ENCODE measurements around the gene ALDH8A1.

Gene ALDH8A1

DNA sequence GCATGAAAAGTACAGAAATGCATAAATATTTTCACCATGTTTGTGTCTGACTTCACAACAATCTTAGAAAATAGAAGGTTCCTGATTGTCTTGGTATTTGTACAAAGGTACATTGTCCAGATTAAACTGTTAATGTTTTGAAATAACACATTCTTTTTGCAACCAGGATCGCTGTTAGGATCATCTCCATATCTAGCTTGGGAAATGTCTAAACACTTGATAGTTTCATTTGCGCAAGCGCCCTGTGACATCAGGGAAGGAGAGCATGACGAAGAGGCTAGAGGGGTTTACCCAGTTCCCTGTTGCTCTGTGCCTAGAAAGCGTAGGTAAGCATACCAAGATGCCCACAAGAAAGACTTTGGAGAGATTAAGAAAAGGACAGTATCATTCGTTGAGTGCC lies 19.4 kb downstream of the ALDH8A1 start:
- no peak overlapping the region for H3K4me3 ChIP-seq (ENCODE audit: low read length)
- no peak for DNase-seq (ENCODE audit: low read depth)
- TF ChIP-seq, protein P1, sequence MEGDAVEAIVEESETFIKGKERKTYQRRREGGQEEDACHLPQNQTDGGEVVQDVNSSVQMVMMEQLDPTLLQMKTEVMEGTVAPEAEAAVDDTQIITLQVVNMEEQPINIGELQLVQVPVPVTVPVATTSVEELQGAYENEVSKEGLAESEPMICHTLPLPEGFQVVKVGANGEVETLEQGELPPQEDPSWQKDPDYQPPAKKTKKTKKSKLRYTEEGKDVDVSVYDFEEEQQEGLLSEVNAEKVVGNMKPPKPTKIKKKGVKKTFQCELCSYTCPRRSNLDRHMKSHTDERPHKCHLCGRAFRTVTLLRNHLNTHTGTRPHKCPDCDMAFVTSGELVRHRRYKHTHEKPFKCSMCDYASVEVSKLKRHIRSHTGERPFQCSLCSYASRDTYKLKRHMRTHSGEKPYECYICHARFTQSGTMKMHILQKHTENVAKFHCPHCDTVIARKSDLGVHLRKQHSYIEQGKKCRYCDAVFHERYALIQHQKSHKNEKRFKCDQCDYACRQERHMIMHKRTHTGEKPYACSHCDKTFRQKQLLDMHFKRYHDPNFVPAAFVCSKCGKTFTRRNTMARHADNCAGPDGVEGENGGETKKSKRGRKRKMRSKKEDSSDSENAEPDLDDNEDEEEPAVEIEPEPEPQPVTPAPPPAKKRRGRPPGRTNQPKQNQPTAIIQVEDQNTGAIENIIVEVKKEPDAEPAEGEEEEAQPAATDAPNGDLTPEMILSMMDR (conservative IDR thresholded peaks at IDR 0.05; ENCODE audit: low read depth, low read length): no peak

DNA sequence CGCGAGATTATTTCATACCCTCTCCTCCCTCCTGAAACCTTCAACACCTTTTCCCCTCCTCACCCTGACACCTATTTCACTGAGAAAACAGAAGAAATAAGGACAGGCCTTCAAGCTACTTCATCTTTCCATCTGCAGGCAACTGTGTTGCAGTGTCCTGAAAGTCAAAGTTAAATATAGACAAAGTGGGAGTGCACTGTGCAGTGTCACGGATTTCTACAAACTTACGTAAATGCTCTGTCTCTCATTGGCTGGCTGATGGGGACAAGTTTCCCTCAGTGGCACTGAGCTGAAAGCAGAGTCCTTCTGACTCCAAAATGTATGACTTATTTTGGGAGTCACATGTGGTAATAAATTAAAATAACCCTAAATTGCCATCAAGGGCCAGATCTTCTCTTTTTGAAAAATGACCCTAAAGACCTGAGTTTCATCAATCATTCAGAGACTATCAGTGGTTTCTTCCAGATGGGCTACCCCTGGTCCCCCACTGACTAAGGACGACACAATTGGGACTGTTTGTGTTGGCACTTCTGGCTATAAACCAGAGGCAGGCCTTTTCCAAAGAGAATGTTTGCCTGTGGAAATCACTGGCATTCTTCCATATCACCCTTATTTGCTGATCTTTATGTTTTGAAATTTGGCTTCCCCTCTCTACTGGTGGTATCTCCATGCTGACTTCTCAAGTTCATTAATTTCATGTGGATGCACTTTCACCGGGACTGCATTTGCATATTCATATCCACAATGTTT lies 21.6 kb downstream of the ALDH8A1 start:
- no peak for DNase-seq (ENCODE audit: low read depth)
- TF ChIP-seq, protein P1 (conservative IDR thresholded peaks at IDR 0.05; ENCODE audit: low read depth, low read length): no peak
- no peak overlapping the region for H3K4me3 ChIP-seq (ENCODE audit: low read length)

DNA sequence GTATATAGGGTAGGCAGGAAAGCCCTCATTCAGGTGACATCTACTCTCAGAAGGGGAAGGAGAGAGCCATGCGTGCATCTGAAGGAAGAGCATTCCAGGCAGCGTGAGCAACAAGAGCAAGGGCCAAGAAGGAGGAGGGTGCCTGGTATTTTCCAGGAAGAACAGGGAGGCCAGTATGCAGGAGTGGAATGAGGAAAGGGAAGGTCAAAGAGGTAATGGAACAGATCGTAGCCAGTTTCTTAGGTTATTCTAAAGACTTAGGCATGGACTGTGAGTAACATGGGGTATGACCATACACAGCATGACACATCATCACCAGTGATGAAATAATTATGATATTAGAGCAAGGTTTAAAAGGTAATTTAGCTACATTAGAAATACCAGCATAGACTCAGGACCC lies 24.1 kb downstream of the ALDH8A1 start:
- no peak overlapping the region for H3K4me3 ChIP-seq (ENCODE audit: low read length)
- no peak for DNase-seq (ENCODE audit: low read depth)
- TF ChIP-seq, protein P1 (conservative IDR thresholded peaks at IDR 0.05; ENCODE audit: low read depth, low read length): no peak

DNA sequence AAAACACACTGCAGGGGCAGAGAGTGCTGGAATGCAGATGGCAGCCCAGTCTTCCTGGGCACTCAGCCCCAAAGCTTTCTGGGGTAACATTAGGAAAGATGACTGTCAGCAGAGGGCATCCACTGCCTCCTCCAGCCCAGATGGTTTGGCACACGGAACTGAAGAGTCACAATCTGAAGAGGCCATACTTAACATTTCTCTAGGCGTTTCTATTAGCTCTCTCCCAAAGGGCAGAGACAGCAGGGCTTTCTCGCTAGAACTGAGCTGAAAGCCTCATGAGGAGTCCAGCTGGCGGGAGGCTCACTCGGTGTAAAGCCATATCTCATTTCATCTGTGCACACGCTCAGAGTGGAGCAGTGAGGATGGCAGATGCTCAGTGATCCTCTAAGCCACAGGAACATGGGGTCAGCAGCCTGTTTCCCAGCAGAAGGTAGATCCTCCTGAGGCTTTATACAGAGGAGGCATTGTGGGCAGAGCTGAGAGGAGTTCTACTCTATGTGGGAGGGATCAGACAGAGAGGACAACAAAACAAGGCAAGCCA lies 28.1 kb downstream of the ALDH8A1 start:
- no peak for DNase-seq (ENCODE audit: low read depth)
- TF ChIP-seq, protein P1 (conservative IDR thresholded peaks at IDR 0.05; ENCODE audit: low read depth, low read length): no peak
- no peak overlapping the region for H3K4me3 ChIP-seq (ENCODE audit: low read length)

DNA sequence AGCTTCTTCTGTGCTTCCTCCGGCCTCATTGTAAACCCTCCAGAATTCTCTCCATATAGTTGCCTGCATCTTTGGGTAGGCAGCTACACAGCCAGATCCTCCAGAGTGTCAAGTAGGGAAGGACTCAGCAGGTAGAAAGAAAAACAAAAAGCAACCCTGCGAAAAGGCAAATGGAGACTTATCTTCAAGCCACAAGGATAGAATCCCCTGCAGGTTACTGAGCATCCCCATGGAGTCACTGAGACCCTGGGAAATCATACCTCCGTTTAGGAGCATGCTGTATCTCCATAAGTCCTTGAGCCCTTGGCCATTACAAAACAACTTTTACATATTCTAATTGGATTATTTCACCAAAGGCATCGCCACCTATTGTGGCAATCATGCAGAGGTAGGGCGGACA lies 28.6 kb downstream of the ALDH8A1 start:
- H3K4me3 ChIP-seq (ENCODE audit: low read length): no peak overlapping the region
- DNase-seq (ENCODE audit: low read depth): no peak
- TF ChIP-seq, protein P1 (conservative IDR thresholded peaks at IDR 0.05; ENCODE audit: low read depth, low read length): no peak

DNA sequence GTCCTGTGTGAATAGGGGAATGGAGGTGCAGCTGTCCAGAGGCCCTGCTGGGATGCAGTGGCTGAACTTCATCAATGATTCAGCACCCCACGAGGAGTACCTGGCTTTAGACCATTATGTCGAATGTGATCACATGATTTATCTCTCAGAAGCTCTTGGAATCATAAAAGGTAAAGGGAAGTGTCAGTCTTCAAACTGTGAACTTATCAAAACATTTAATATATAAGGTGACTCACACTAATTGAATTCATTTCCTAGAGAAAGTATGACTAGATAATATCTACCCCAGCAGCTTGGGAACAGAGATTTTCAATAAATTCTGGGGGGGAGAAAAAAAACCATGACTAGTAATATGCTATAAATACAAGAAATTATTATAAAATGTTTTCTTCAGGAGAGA lies 29.5 kb downstream of the ALDH8A1 start:
- no peak for DNase-seq (ENCODE audit: low read depth)

More for the DNA sequence above, 29.5 kb downstream of the ALDH8A1 start:
- TF ChIP-seq, protein P1 (conservative IDR thresholded peaks at IDR 0.05; ENCODE audit: low read depth, low read length): no peak
- no peak overlapping the region for H3K4me3 ChIP-seq (ENCODE audit: low read length)
